HG03439 (cell line): Measurements from ENCODE around the gene BTBD9.

Experiments used
- ATAC-seq: cut with Tn5 transposase; IDR thresholded peaks from one replicate; pipeline ENCODE4 v1.9.1; 2021; ENCODE audit warnings: mild to moderate bottlenecking, moderate library complexity; ENCODE audit not compliant: unreplicated experiment

BTBD9 gene

DNA sequence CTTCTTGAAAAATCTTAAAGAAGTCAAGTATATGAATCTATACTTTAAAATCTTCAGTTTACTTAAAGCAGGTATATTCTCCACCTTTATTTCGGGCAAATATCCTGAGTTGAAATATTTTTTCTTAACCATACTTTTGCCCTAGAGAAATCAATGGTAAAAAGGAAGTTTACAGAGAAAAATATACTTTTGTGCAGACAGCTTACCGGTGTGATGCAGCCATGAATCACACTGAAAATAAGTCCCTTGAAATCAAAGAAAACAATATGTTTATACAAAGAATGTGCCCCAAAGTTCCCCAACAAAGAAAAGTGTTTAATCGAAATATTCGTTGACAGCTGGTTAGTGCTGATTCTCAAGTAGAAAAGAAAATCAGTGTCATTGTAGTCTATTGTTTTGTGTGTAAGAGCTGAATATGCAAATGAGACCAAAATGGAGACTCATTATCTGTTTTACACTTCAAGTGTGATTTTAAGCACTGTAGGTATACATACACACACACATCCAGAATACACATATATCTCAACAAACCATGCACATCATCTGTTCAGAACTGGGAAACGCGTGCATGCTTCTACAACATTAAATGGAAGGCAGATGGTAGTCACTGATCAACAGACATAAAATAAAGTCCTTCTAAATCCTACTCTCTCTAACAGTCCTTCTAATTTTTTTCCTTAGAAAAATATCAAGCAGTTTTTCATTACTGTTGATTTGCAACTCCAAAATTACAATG lies 73.3 kb downstream of the BTBD9 start:
- ATAC-seq, result no peak

DNA sequence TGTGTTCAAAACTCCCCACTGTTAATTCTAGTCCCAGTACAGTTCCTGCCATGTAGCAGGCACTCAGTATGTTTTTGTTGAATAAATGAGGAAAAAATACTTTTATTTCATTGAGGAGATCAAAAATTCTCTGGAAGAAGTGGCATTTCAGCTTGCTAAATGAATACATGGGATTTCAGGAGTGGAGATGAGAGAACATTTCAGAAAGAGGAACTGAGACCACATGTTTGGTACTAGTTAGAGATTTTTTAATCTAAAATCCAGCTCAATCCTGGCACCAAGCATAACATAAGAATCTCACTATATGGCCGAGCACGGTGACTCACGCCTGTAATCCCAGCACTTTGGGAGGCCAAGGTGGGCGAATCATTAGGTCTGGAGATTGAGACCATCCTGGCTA lies 75.4 kb downstream of the BTBD9 start:
- ATAC-seq, result no peak

DNA sequence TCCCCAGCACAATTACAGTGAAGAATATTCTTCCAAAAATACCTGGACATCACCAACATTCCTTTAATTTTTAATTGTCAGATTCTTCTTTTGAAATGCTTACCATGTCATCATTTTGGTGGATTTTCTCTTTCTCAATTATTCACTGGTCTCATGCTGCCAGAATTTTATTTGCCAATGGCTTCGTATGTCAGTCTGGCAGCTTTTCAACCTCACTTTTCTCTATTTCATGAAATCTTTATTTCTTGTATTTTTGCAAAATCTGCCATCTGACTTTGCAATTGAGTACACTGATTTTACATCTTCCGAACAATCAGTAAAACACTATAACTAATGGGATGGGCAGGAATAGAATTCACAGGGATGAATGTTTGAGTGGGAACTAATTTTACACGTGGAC lies 84.1 kb downstream of the BTBD9 start:
- ATAC-seq, result no peak

DNA sequence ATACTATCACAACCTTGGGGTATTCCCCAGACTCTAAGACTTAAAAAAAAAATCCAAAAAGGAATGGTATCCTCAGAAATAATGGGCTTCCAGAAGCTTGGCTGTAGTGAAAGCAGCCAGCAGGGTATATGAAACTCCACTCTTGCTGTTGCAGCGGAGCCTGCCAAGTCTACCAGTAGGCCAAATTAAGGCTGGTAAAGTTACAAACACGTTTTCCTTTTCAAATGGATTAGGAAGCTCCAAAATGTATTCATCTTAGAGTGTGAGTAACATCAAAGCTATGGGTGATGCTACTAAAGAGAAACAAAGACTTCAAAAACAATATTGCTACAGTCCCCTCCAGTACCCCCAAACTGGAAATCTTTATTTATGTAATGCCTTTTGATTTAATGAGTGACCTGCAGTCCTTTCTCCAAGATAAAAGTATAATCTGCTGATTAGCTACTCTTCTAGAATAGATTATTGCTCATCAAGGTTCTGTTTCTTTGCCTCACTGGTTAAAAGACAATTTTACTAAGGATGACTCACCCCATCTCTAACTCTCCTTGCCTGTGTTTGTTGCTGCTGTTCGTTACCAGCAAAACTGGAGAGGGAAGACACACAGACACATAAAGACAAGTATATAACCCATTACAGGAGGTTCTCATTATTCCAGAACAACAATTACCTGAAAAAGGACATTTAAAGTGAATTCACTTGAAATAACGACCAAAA lies 84.9 kb downstream of the BTBD9 start:
- ATAC-seq, result no peak

DNA sequence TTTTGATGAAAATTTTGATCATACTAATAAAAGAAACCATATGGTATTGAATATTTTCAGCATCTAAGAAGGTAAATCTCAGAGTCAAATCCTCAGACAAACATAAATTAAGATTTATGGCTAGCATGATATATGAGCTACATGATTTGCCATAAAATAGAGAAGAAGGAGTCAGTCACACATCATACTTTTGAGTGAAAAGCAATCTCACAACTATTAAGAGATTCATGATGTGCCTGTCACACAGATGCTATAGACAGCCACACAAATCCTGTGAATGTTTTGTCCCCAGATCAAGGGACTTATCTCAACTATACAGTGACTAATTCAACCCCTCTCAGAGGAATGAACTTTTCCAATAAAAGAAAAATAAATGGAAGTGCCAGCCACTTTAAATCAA lies 85.7 kb downstream of the BTBD9 start:
- ATAC-seq, result no peak

DNA sequence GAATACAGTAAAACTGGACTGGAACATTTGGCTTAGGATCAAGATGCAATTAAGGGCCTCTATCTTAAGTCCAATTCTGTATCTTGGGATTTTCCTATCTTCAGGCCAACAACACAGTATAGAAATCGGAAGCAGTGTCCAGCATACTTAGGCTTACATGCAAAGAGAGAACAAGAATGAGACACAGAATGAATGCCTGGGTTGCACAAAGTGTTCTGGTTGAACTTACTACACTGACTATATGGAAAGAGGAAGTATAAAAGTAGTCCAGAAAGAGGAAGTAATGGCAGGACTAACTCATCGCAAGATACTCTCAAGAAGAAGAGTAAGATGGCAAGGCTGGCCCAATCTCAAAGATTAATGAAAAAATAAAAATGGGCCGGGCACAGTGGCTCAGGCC lies 87.6 kb downstream of the BTBD9 start:
- no peak for ATAC-seq

DNA sequence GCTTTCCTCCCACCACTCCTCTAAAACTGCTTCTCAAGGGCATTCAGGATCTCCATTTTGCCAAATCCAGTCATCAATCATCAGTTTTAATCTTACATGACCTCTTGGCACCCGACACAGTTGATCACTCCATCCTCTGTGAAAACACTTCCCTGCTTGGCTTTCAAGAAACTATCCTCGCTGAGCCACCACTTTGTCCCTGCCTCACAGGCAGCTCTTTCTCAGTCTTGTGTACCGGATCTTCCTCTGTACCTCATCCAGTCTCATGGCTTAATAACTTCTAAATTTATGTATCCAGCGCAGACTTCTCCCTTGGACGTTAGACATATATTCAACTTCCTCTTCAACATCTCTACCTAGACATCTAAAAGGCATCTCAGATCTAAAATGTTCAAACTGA lies 89.9 kb downstream of the BTBD9 start:
- no peak for ATAC-seq

DNA sequence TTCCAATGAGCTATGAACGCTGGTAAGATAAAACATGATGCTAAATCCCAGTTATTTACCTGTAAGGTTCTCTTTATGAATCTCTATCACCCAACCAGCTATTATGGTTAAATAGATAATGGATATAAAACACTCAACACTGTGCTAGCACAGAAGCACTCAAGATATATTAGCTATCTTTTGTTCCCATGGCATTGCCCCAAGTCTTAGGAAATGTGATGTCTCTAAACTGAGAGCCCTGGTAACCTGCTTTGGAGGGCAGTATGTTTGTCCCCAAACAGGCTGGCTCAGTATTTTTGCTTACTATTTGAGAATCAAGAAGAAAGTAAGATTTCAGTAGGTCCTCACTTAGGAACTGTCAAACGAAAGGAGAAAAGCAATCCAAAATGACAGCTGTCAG lies 90.5 kb downstream of the BTBD9 start:
- ATAC-seq, result no peak

DNA sequence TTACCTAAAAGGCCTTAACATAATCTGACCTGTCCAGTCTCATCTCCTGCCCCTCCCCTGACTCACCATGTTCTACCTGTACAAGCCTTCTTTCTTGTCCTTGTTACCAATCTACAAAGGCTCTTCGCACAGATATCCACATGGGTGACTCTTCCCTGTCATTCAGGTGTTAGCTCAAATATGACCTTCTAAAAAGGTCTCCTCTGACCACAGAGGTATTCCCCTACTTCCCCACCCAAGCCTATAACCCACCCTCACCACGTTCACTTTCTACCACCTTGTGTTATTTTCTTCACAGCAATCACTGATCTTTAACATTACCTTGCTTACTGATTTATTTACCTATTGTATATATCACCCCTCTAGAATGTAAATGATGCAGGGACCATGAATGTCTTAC lies 96.7 kb downstream of the BTBD9 start:
- ATAC-seq, result no peak

DNA sequence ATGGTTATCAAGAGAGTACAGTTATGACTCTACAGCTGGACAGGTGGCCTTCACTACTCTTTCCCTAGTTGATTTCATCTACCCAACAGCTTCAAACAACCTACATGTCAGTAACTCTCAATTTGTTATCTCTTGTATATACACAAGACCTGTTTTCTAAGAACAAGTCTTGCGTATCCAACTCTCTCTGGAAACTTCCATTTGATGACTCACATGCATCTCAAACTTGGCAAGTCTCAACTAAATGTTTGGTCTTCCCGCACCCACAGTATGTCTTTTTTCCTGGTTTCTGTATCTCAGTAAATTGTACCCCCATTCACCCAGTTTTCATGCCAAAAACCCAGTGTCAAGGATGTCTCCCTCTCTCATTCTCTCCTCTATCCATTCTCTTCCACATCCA lies 97.7 kb downstream of the BTBD9 start:
- ATAC-seq, result no peak

DNA sequence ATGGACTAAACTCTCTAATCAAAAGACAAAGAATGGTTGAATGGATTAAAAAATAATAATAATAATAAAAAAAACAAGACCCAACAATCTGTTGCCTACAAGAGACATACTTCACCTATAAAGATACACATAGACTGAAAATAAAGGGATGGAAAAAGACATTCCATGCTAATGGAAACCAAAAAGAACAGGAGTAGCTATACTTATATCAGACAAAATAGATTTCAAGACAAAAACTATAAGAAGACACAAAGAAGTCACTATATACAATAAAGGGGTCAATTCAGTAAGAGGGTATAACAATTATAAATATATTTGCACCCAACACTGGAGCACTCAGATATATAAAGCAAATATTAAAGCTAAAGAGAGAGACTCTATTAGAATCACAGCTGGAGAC lies 106.7 kb downstream of the BTBD9 start:
- no peak for ATAC-seq

DNA sequence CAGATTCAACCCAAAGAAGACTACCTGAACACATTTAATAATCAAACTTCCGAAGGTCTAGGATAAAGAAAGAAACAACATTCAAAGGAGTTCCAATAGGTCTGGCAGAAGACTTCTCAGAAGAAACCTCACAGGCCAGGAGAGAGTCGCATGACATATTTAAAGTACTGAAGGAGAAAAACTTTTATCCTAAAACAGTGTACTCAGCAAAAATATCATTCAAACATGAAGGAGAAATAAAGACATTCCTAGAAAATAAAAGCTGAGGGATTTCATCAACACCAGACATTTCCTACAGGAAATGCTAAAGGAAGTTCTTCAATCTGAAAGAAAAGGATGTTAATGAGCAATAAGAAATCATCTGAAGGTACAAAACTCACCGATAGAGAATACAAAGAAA lies 108.6 kb downstream of the BTBD9 start:
- no peak for ATAC-seq

DNA sequence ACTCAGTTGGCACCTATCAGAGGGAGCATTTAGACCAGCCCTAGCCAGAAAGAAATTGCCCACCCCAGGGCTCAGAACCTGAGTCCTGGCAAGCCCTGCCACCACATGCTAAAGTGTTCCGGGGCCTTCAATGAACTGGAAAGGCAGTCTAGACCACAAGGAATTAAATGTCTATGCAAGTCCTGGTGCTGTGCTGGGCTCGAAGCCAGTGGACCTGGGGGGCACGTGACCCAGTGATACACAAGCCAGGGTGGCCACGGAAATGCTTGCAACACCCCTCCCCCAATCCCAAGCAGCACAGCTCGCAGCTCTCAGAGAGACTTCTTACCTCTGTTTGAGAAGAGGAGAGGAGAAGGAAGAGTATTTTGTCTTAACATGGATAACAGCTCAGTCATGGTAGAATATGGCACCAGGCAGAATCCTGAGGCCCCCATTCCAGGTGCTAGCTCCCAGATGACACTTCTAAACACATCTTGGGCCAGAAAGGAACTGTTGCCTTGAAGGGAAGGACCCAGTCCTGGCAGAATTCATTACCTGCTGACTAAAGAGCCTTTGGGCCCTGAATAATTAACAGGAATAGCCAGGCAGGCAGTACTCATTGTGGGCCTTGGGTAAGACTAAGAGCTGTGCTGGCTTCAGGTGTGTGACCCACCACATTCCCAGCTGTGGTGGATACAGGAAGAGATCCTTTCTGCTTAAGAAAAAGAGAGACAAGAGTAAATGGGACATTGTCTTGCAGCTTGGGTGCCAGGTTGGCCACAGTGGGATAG lies 111.3 kb downstream of the BTBD9 start:
- ATAC-seq, result no peak

DNA sequence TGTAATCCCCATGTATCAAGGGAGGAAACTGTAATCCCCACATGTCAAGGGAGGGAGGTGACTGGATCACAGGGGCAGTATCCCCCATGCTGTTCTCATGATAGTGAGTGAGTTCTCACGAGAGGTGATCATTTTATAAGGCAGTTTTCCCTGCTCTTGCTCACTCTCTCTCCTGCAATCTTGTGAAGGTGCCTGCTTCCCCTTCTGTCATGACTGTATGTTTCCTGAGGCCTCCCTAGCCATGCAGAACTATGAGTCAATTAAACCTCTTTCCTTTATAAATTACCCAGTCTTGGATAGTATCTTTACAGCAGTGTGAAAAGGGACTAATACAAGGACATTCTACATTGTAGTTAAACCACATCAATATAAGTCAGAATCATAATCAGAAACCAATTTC lies 112.4 kb downstream of the BTBD9 start:
- no peak for ATAC-seq

DNA sequence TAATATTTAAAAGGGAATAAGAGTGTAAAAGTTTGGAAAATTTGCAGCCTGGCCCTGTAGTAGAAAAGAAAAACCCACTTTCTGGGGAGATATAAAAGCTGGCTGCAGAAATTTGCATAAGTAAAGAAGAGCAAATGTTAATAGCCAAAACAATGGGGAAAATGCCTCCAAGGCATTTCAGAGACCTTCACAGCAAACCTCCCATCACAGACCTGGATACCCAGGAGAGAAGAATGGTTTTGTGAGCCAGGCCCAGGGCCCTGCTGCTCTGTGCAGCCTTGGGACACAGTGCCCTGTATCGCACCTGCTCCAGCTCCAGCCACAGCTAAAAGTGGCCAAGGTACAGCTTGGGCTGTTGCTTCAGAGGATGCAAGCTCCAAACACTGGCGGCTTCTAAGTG lies 113.8 kb downstream of the BTBD9 start:
- no peak for ATAC-seq

DNA sequence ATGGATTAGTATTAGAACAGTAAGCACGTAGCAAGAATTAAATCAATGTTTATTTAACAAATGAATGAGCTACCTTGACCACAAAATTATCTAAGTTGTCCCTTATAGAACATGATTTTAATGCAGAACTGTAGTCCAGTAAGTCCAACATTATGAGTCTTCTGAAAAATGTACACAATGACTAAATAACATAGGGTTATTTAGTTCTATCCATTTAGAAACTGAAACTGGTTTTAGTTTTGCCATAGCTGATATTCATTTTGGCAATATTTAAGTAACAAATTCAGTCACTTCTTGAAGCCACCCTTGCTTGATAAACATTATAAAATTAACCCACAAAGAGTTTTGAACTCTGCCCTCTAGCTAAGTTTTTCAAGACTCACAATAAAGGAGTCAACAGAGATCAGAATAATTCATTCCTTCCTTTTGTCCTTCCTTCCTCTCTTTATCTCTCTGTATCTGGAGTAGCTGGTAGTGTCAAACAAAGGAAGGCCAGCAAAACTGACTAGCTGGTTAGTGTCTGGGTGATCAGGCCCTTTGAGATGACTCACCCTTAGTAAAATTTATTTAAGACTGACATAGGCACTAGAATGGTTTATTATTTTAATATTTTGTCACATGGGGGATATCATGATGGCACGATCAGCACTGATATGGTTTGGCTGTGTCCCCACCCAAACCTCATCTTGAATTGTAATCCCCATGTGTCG lies 115.1 kb downstream of the BTBD9 start:
- ATAC-seq, result no peak

DNA sequence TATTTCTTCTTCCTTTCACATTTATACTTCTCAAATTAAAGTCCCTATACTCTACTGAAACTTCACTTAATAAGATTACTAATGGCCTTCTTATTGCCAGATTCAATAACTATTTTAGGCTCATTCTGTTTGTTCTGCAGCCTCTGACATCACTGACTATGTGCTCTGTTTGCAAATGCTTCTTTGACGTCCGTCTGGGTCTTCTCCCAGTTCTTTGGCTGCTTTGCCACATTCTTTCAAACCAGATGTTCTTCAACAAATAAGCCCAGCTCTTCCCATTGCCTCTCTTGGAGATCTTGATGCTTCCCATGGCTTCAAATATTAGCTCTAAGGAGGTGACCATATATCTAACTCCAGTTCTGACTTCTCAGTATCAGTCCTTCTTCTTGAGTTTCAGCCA lies 117.4 kb downstream of the BTBD9 start:
- no peak for ATAC-seq

DNA sequence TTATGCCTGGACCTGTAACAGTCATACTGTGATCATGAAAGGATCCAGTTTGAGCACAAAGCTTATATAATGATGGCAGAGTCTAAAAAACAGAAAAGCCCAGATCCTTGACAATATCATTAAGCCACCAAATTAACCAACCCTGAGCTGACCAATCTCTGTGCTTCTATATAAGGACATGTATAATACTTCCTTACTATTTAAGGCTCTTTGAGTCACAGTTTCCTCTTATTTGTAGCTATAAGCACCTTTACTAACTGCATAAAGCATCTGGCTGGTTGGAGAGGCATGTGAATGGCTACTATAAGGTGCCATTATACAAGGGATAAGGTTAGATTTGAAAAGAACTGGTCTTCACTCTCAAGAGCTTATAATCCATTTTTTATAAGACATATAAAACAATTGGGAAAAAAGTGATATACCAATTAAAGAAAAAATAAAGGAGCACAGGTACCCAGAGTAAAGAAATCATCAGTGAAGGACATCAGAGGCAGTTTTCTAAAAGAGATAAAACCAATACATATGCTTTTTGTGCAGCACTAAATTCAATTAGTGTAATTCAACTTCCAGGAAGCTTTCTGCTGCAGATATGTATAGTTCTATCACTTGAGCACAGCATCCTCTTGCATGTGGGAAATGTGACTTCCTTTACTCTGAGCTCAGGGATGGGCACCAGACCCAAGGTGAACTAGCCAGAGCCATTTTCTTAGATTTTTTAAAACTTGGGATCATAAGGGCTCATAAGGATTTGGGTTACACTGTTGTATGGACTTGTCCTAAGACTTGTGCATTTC lies 121.0 kb downstream of the BTBD9 start:
- ATAC-seq, result no peak

DNA sequence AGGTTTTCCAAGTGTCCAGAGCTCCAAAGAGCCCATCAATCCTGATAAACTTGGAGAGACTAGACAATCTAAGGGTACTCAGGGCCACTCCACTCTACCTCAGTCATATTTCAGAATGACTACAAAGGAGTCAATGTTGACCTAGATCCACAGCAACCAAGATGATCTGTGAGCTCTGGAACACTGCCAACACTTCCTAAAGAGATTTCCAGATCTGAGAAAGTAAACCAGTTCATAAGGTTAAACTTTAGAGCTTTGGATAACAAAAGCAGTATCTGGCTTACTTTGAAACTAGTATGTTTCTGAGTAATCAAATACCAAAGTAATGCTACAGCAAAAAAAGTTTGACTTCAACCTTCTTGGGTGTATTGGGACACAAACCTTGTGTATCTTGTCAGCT lies 122.7 kb downstream of the BTBD9 start:
- ATAC-seq, result no peak

DNA sequence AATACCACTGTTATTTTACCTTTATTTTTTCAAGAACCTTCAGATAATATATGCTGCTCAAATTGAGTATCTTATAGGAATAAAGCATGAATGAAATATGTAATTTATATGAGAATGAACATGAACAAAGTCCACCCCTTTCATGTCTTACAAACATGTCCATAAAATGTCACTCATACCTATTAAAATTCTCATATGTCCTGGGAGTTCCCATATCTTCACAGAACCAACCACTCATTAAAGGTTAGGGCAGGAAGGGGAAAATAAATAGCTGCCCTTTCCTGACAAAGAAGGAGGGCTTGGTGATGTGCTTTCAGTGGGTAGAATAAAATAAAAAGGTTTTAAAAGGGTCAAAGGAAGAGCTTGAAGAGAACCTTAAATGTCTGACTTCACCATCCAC lies 125.3 kb downstream of the BTBD9 start:
- ATAC-seq, result no peak

DNA sequence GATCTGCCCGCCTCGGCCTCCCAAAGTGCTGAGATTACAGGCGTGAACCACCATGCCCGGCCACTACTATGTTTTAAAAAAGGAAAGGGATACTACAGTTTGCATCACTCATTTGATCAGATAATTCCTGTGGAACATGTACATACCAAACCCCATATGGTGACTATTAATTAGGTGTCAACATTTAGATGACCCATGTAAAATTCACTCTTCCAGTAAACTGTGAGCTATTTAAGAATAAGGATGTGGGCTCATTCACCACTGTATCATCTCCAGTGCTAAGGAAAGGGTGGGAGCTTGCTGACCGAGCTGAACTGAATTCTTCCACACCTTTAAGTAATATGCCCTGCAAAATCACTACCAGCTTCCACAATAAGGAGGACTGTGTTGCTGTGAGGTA lies 127.5 kb downstream of the BTBD9 start:
- no peak for ATAC-seq
